ENCODE measurements around the gene PALLD. TPM values are rescaled to one million over a fixed set of nuclear protein-coding genes. Genes with fewer than 3 reads are reported as not detected.

The PALLD gene
- total and polyA plus RNA-seq, 3 donors from 2014 or later = 138 to 156 (median 146) TPM

DNA sequence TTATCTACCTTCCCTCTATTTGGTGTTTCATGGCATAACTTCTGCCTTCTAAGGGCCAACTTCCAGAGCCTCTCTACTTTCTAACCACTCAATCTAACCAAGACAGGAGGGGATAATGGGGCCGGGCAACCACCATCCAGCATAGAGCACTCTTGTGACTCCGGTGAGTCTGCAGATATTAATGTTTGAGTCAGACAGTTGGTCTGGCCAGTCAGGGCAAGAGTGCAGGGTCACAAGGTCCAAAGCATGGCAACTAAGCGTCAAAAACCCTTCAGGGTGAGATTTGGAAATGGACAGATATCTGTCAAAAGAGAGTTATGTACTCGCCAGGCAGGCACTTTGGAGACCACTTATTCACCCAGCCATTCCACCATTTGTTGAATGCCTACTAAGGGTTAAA, 105.0 kb downstream of the PALLD start:
- no peaks in the 10 kb centered on the region for H3K4me1 ChIP-seq
- DNase-seq = no peak
- 96 to 99% methylated on average over 4 of the region's 4 CpGs for WGBS, 2 donors
- H3K27me3 ChIP-seq = no peaks in the 10 kb centered on the region
- intact Hi-C loops (cut with DNase I; ENCODE audit: low total_unique reads) = no loop called here
- H3K36me3 ChIP-seq (ENCODE audit: low read depth, missing control alignments) = no peaks in the 10 kb centered on the region
- H3K9me3 ChIP-seq = no peaks in the 10 kb centered on the region
- TF ChIP-seq, protein P1, sequence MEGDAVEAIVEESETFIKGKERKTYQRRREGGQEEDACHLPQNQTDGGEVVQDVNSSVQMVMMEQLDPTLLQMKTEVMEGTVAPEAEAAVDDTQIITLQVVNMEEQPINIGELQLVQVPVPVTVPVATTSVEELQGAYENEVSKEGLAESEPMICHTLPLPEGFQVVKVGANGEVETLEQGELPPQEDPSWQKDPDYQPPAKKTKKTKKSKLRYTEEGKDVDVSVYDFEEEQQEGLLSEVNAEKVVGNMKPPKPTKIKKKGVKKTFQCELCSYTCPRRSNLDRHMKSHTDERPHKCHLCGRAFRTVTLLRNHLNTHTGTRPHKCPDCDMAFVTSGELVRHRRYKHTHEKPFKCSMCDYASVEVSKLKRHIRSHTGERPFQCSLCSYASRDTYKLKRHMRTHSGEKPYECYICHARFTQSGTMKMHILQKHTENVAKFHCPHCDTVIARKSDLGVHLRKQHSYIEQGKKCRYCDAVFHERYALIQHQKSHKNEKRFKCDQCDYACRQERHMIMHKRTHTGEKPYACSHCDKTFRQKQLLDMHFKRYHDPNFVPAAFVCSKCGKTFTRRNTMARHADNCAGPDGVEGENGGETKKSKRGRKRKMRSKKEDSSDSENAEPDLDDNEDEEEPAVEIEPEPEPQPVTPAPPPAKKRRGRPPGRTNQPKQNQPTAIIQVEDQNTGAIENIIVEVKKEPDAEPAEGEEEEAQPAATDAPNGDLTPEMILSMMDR (IDR thresholded peaks at IDR 0.05) = no peak
- TF ChIP-seq POLR2A (IDR thresholded peaks at IDR 0.05) = no peak
- no peak overlapping the region for H3K27ac ChIP-seq
- H3K4me3 ChIP-seq = no peak overlapping the region

- H3K27ac ChIP-seq = no peak overlapping the region
Measured at GRCh38 chr4:168604496-168605373, 107.9 kb downstream of the PALLD start.

GRCh38 chr4:168605411-168605810, 108.6 kb downstream of the PALLD start:
- DNase-seq = no peak
- Histone ChIP-seq H3K27me3 (no peaks in the 10 kb centered on the region), H3K36me3 (ENCODE audit: low read depth, missing control alignments) (no peaks in the 10 kb centered on the region), H3K4me1 (no peaks in the 10 kb centered on the region), H3K9me3 (no peaks in the 10 kb centered on the region), H3K4me3 (no peak overlapping the region), H3K27ac (no peak overlapping the region)
- TF ChIP-seq, protein P1 (IDR thresholded peaks at IDR 0.05) = no peak
- TF ChIP-seq POLR2A (IDR thresholded peaks at IDR 0.05) = no peak
- WGBS, 2 donors = 81 to 88% methylated on average over 3 of the region's 3 CpGs
- intact Hi-C loops (cut with DNase I; ENCODE audit: low total_unique reads) = no loop called here

More at GRCh38 chr4:168604496-168605373, 107.9 kb downstream of the PALLD start:
- Histone ChIP-seq H3K4me3 (no peak overlapping the region), H3K4me1 (no peaks in the 10 kb centered on the region), H3K36me3 (ENCODE audit: low read depth, missing control alignments) (no peaks in the 10 kb centered on the region), H3K9me3 (no peaks in the 10 kb centered on the region), H3K27me3 (no peaks in the 10 kb centered on the region)
- 68 to 71% methylated on average over 7 of the region's 7 CpGs for WGBS, 2 donors
- intact Hi-C loops (cut with DNase I; ENCODE audit: low total_unique reads) = no loop called here
- TF ChIP-seq POLR2A (IDR thresholded peaks at IDR 0.05) = no peak
- TF ChIP-seq, protein P1 (IDR thresholded peaks at IDR 0.05) = no peak
- DNase-seq = no peak

- whole genome bisulfite sequencing, 2 donors = 84 to 85% methylated on average over 5 of the region's 5 CpGs
- no peak overlapping the region for H3K27ac ChIP-seq
- H3K27me3 ChIP-seq = no peaks in the 10 kb centered on the region
- no peaks in the 10 kb centered on the region for H3K4me1 ChIP-seq
- no peaks in the 10 kb centered on the region for H3K36me3 ChIP-seq (ENCODE audit: low read depth, missing control alignments)
- H3K4me3 ChIP-seq = no peak overlapping the region
- no peaks in the 10 kb centered on the region for H3K9me3 ChIP-seq
- intact Hi-C loops (cut with DNase I; ENCODE audit: low total_unique reads) = no loop called here
- TF ChIP-seq, protein P1 (IDR thresholded peaks at IDR 0.05) = no peak
- no peak for TF ChIP-seq POLR2A (IDR thresholded peaks at IDR 0.05)
- DNase-seq = no peak
Measured at GRCh38 chr4:168607215-168607614, 110.4 kb downstream of the PALLD start.

Data from testis (tissue), 3 donors.